ENCODE data around the gene ZBTB4. TPM values are rescaled to one million over a fixed set of nuclear protein-coding genes. Genes with fewer than 3 reads are reported as not detected.

The ZBTB4 gene
- total RNA-seq, 6 donors from 2014 or later = 54.4 to 90.1 (median 74.2) TPM

GRCh38 chr17:7499161-7499560 is 19.7 kb upstream of the ZBTB4 start:
- TF ChIP-seq POLR2A (IDR thresholded peaks at IDR 0.05) = no peak
- TF ChIP-seq EP300 (IDR thresholded peaks at IDR 0.05) = no peak
- TF ChIP-seq, protein P1, sequence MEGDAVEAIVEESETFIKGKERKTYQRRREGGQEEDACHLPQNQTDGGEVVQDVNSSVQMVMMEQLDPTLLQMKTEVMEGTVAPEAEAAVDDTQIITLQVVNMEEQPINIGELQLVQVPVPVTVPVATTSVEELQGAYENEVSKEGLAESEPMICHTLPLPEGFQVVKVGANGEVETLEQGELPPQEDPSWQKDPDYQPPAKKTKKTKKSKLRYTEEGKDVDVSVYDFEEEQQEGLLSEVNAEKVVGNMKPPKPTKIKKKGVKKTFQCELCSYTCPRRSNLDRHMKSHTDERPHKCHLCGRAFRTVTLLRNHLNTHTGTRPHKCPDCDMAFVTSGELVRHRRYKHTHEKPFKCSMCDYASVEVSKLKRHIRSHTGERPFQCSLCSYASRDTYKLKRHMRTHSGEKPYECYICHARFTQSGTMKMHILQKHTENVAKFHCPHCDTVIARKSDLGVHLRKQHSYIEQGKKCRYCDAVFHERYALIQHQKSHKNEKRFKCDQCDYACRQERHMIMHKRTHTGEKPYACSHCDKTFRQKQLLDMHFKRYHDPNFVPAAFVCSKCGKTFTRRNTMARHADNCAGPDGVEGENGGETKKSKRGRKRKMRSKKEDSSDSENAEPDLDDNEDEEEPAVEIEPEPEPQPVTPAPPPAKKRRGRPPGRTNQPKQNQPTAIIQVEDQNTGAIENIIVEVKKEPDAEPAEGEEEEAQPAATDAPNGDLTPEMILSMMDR (IDR thresholded peaks at IDR 0.05) = no peak
- no peak for TF ChIP-seq POLR2AphosphoS5 (IDR thresholded peaks at IDR 0.05)
- Histone ChIP-seq H3K4me1 (peaks cover 0 to 20% (median 11%) of the 10 kb centered on the region in 4 donors), H3K9me3 (no peaks in the 10 kb centered on the region), H3K27me3 (no peaks in the 10 kb centered on the region), H3K4me3 (no peak overlapping the region), H3K27ac (no peak overlapping the region), H3K36me3 (peaks cover 71 to 86% (median 85%) of the 10 kb centered on the region in 4 donors)
- no peak for ATAC-seq (ENCODE audit: low FRiP score in 2 of 2)
- 84 to 88% methylated on average over 11 of the region's 11 CpGs for WGBS, 2 donors
- no peak for DNase-seq

DNA sequence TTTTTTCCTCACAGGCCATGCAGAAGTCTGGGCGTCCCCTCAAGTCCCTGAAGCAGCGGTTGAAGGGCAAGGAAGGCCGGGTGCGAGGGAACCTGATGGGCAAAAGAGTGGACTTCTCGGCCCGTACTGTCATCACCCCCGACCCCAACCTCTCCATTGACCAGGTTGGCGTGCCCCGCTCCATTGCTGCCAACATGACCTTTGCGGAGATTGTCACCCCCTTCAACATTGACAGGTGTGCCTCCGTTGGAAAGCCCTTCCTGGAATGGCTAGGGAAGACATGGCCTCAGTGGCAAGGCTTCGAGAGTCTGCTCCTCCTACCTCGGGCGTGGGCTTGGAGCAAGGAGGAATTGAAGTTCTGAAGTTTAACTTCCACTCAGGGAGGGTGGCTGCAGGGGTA is 18.2 kb upstream of the ZBTB4 start:
- Histone ChIP-seq H3K27me3 (no peaks in the 10 kb centered on the region), H3K9me3 (no peaks in the 10 kb centered on the region), H3K4me1 (peaks cover 0 to 30% (median 11%) of the 10 kb centered on the region in 4 donors), H3K4me3 (no peak overlapping the region), H3K27ac (peak overlapping the region in 2 of 4 donors; percentile 7 to 40), H3K36me3 (peaks cover 55 to 73% (median 70%) of the 10 kb centered on the region in 4 donors)
- ATAC-seq (ENCODE audit: low FRiP score in 2 of 2) (peak in 1 of 2 donors; percentile 6), DNase-seq (no peak)
- TF ChIP-seq, protein P1 (IDR thresholded peaks at IDR 0.05) = no peak
- TF ChIP-seq POLR2AphosphoS5 (IDR thresholded peaks at IDR 0.05) = no peak
- TF ChIP-seq POLR2A (IDR thresholded peaks at IDR 0.05) = no peak
- no peak for TF ChIP-seq EP300 (IDR thresholded peaks at IDR 0.05)
- 86 to 97% methylated on average over 13 to 14 of the region's 14 CpGs for WGBS, 2 donors

DNA sequence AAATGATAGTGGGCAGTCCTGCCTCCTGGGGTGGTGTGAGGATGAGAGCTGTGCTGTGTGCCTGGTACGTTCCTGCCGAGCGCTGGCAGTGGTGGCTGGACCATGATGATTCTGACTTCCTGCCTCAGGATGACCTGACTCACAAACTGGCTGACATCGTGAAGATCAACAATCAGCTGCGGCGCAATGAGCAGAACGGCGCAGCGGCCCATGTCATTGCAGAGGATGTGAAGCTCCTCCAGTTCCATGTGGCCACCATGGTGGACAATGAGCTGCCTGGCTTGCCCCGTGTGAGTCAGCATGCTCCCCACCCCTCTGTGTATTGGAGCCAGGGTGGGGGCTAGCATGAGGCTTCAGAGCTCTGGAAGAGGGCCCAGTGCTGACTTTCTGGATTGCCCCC is 17.8 kb upstream of the ZBTB4 start:
- H3K36me3 ChIP-seq = peaks cover 51 to 69% (median 66%) of the 10 kb centered on the region in 4 donors
- no peaks in the 10 kb centered on the region for H3K9me3 ChIP-seq
- DNase-seq (no peak), ATAC-seq (ENCODE audit: low FRiP score in 2 of 2) (peak; percentile 12 to 80)
- H3K27me3 ChIP-seq = no peaks in the 10 kb centered on the region
- peaks cover 0 to 32% (median 11%) of the 10 kb centered on the region in 4 donors for H3K4me1 ChIP-seq
- H3K4me3 ChIP-seq = no peak overlapping the region
- TF ChIP-seq POLR2A (IDR thresholded peaks at IDR 0.05) (no peak), POLR2AphosphoS5 (IDR thresholded peaks at IDR 0.05) (no peak), EP300 (IDR thresholded peaks at IDR 0.05) (no peak)
- TF ChIP-seq, protein P1 (IDR thresholded peaks at IDR 0.05) = no peak
- H3K27ac ChIP-seq = peak overlapping the region in 3 of 4 donors; percentile 7 to 40 (median 21)
- WGBS, 2 donors = 71 to 92% methylated on average over 3 to 10 of the region's 10 CpGs

DNA sequence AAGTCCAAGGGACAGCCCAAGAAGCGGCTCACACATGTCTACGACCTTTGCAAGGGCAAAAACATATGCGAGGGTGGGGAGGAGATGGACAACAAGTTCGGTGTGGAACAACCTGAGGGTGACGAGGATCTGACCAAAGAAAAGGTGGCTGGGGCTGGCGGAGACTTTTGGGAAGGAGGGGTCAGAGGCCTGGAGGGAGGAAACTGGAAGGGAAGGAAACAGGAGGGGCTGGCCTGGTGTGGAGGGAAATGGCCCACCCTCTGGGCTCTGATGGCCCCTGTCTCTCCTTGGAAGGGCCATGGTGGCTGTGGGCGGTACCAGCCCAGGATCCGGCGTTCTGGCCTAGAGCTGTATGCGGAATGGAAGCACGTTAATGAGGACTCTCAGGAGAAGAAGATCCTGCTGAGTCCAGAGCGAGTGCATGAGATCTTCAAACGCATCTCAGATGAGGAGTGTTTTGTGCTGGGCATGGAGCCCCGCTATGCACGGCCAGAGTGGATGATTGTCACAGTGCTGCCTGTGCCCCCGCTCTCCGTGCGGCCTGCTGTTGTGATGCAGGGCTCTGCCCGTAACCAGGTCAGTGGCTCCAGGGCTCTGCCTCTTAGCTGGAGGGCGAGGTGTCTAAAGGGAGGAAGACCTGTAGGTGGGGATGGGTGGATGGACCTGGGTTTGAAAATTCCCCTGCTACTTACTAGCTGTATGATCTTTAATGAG is 17.2 kb upstream of the ZBTB4 start:
- H3K27ac ChIP-seq = peak overlapping the region in 3 of 4 donors; percentile 11 to 58 (median 21)
- no peaks in the 10 kb centered on the region for H3K27me3 ChIP-seq
- ATAC-seq (ENCODE audit: low FRiP score in 2 of 2) (peak in 1 of 2 donors; percentile 9), DNase-seq (no peak)
- TF ChIP-seq POLR2A (IDR thresholded peaks at IDR 0.05) = no peak
- no peak for TF ChIP-seq EP300 (IDR thresholded peaks at IDR 0.05)
- TF ChIP-seq POLR2AphosphoS5 (IDR thresholded peaks at IDR 0.05) = no peak
- TF ChIP-seq, protein P1 (IDR thresholded peaks at IDR 0.05) = no peak
- no peaks in the 10 kb centered on the region for H3K9me3 ChIP-seq
- peaks cover 45 to 63% (median 60%) of the 10 kb centered on the region in 4 donors for H3K36me3 ChIP-seq
- H3K4me1 ChIP-seq = peaks cover 0 to 33% (median 11%) of the 10 kb centered on the region in 4 donors
- WGBS, 2 donors = 82% methylated on average over 17 to 20 of the region's 20 CpGs
- H3K4me3 ChIP-seq = no peak overlapping the region
